ENCODE measurements around the gene AQP6.

The AQP6 gene

DNA sequence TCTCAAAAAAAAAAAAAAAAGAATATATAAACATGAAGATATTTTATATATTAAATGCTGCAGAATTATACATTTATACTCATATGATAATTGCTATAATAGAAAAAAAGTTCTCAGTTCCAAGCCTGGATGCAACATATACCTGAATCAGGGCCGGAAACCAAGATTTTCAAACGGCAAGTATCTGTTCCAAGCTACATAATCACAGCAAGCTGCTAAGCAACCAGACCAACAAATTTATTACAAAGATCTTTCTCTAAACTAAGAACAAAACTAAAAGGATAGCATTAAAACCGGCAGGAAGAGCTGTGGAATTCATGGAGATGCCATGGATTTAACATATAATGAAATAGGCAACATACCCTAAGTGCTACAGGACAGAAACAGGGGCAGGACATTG, 45.4 kb downstream of the AQP6 start:
- no peak overlapping the region for H3K4me3 ChIP-seq (ENCODE audit: low read depth, low read length)
- no peak for TF ChIP-seq CTCF (IDR thresholded peaks at IDR 0.05; ENCODE audit: borderline replicate concordance, insufficient read depth, low read depth, low read length)

GRCh38 chr12:50018968-50019367, 46.2 kb downstream of the AQP6 start:
- no peak for TF ChIP-seq CTCF (IDR thresholded peaks at IDR 0.05; ENCODE audit: borderline replicate concordance, insufficient read depth, low read depth, low read length)
- no peak overlapping the region for H3K4me3 ChIP-seq (ENCODE audit: low read depth, low read length)

DNA sequence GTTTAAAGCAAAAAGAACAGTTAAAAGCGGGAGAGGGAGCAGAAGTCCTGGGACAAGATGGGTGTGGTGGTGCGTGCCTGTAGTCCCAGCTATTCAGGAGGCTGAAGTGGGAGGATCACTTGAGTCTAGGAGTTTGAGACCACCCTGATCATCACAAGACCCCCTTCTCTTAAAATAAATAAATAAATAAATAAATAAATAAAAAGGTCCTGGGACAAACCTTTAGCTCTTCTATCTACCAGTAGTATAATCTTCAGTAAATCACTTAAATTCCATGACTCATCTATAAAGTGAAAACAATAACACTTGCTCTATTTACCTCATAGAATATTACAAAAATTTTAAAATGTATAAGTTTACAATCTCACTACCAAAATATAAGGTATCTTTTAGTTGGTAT, 46.8 kb downstream of the AQP6 start:
- no peak for TF ChIP-seq CTCF (IDR thresholded peaks at IDR 0.05; ENCODE audit: borderline replicate concordance, insufficient read depth, low read depth, low read length)
- H3K4me3 ChIP-seq (ENCODE audit: low read depth, low read length) = no peak overlapping the region

DNA sequence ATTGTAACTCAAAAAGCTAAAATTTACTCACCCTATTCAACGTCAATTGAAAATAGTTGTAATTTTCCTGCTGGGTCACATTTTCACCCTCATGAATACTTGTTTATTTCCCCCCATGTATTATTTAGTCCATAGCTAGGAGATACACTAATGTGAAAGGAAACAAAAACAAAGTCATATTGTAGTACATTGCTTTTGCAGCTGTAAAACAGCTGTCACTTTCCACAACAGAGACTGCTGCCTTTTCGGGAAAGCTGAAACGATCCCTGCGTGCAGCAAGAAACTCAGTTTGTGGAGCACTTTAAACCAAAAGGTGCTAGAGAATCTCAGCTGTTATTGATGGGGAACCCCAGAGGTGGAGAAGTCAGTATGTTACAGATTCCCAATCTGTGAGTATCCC, 48.3 kb downstream of the AQP6 start:
- no peak for TF ChIP-seq CTCF (IDR thresholded peaks at IDR 0.05; ENCODE audit: borderline replicate concordance, insufficient read depth, low read depth, low read length)

GRCh38 chr12:50022903-50023302, 50.2 kb downstream of the AQP6 start:
- H3K4me3 ChIP-seq (ENCODE audit: low read depth, low read length) = no peak overlapping the region
- TF ChIP-seq CTCF (IDR thresholded peaks at IDR 0.05; ENCODE audit: borderline replicate concordance, insufficient read depth, low read depth, low read length) = no peak

More for the DNA sequence above, 48.3 kb downstream of the AQP6 start:
- H3K4me3 ChIP-seq (ENCODE audit: low read depth, low read length) = no peak overlapping the region

DNA sequence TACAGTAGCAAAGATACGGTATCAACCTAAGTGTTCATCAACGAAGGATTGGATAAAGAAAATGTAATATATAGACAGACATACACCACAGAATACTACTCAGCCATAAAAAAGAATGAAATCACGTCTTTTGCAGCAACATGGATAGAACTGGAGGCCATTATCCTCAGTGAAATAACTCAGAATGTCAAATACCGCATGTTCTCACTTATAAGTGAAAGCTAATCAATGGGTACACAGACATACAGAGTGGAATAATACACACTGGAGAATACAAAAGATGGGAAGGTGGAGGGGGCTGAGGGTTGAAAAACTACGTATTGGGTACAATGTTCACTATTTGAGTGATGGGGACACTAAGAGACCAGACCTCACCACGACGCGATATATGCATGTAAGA, 51.5 kb downstream of the AQP6 start:
- H3K4me3 ChIP-seq (ENCODE audit: low read depth, low read length) = peak overlapping the region; percentile 85
- TF ChIP-seq CTCF (IDR thresholded peaks at IDR 0.05; ENCODE audit: borderline replicate concordance, insufficient read depth, low read depth, low read length) = no peak

- H3K4me3 ChIP-seq (ENCODE audit: low read depth, low read length) = peak overlapping the region; percentile 85
- no peak for TF ChIP-seq CTCF (IDR thresholded peaks at IDR 0.05; ENCODE audit: borderline replicate concordance, insufficient read depth, low read depth, low read length)
Observed at GRCh38 chr12:50024805-50025186, 52.0 kb downstream of the AQP6 start.
